MM.1S (cell line): ENCODE results near the gene ITGB1.

Experiments used
- DNase-seq: peaks from one replicate; pipeline ENCODE4 v3.0.0-alpha.2; 2015
- H2AFZ ChIP-seq: fragments of 300-600 bp; sonication (generic); 2 replicates; pipeline ENCODE4 v1.6.0; 2016; ENCODE audit warnings: antibody characterized with exemption, low read length
- H3F3A ChIP-seq: fragments of 300-600 bp; sonication (generic); 2 replicates; pipeline ENCODE4 v1.6.1; 2016; ENCODE audit warnings: mild to moderate bottlenecking, antibody characterized with exemption, low read length, moderate library complexity, mixed read lengths; ENCODE audit not compliant: insufficient read depth
- H3K27ac ChIP-seq: fragments of 300-600 bp; sonication (generic); 2 replicates; pipeline ENCODE4 v1.5.1; 2016; ENCODE audit warnings: mild to moderate bottlenecking, low read length
- H3K27me3 ChIP-seq: fragments of 300-600 bp; sonication (generic); replicated peaks from 2 replicates; pipeline ENCODE4 v1.6.0; 2016; ENCODE audit warnings: low read length; ENCODE audit not compliant: insufficient read depth
- H3K36me3 ChIP-seq: fragments of 300-600 bp; sonication (generic); replicated peaks from 2 replicates; pipeline ENCODE4 v1.6.1; 2016; ENCODE audit warnings: mild to moderate bottlenecking, low read length, mixed read lengths; ENCODE audit not compliant: insufficient read depth
- H3K4me1 ChIP-seq: fragments of 300-600 bp; sonication (generic); 2 replicates; pipeline ENCODE4 v1.6.1; 2016; ENCODE audit warnings: low read length, mixed read lengths
- H3K4me2 ChIP-seq: fragments of 300-600 bp; sonication (generic); 2 replicates; pipeline ENCODE4 v1.6.0; 2016; ENCODE audit warnings: low read depth, low read length
- H3K4me3 ChIP-seq: fragments of 300-600 bp; sonication (generic); 2 replicates; pipeline ENCODE4 v1.5.1; 2016; ENCODE audit warnings: low read length, mixed read lengths
- H3K79me2 ChIP-seq: fragments of 300-600 bp; sonication (generic); 2 replicates; pipeline ENCODE4 v1.6.1; 2016; ENCODE audit warnings: mixed run types, low read length, mixed read lengths
- H3K9ac ChIP-seq: fragments of 300-600 bp; sonication (generic); 2 replicates; pipeline ENCODE4 v1.6.1; 2016; ENCODE audit warnings: low read length, mixed read lengths
- H3K9me2 ChIP-seq: fragments of 300-600 bp; sonication (generic); replicated peaks from 2 replicates; pipeline ENCODE4 v1.6.1; 2016; ENCODE audit warnings: mild to moderate bottlenecking, low read length, mixed read lengths; ENCODE audit not compliant: insufficient read depth
- H3K9me3 ChIP-seq: fragments of 300-600 bp; sonication (generic); replicated peaks from 2 replicates; pipeline ENCODE4 v1.6.1; 2016; ENCODE audit warnings: mild to moderate bottlenecking, low read length, mixed read lengths; ENCODE audit not compliant: insufficient read depth
- H4K20me1 ChIP-seq: fragments of 300-600 bp; sonication (generic); 2 replicates; pipeline ENCODE4 v1.6.1; 2016; ENCODE audit warnings: mild to moderate bottlenecking, low read length, moderate library complexity, mixed read lengths; ENCODE audit not compliant: insufficient read depth
- CTCF ChIP-seq: fragments of 300-600 bp; sonication (generic); IDR thresholded peaks from 2 replicates; pipeline ENCODE4 v1.5.1; 2016; ENCODE audit warnings: antibody characterized with exemption, low read length, mixed read lengths
- EZH2 ChIP-seq: fragments of 300-600 bp; sonication (generic); optimal IDR thresholded peaks from 2 replicates; pipeline ENCODE3; 2017; ENCODE audit warnings: low read depth, mild to moderate bottlenecking, antibody characterized with exemption, low read length, mixed read lengths
- EZH2phosphoT487 ChIP-seq: fragments of 300-600 bp; sonication (generic); IDR thresholded peaks from 2 replicates; pipeline ENCODE4 v1.6.1; 2018; ENCODE audit warnings: antibody characterized with exemption, low read length

The ITGB1 gene

GRCh38 chr10:32890444-32890843 is 67.6 kb downstream of the ITGB1 start:
- H3K4me3 ChIP-seq = no peak overlapping the region
- no peak overlapping the region for H3K9ac ChIP-seq
- H3K79me2 ChIP-seq = no peaks in the 10 kb centered on the region
- H4K20me1 ChIP-seq = no peaks in the 10 kb centered on the region
- no peaks in the 10 kb centered on the region for H3K27me3 ChIP-seq
- peak overlapping the region; percentile 53; the same call in 1 of the 2 replicates for H3K4me2 ChIP-seq
- no peak for TF ChIP-seq EZH2phosphoT487
- TF ChIP-seq EZH2 = no peak
- TF ChIP-seq CTCF = no peak
- H3K36me3 ChIP-seq = no peaks in the 10 kb centered on the region
- H3K9me3 ChIP-seq = no peaks in the 10 kb centered on the region
- H3F3A ChIP-seq = no peaks in the 10 kb centered on the region
- DNase-seq = no peak
- peak overlapping the region; percentile 30; the same call in 1 of the 2 replicates for H2AFZ ChIP-seq
- no peaks in the 10 kb centered on the region for H3K4me1 ChIP-seq
- no peaks in the 10 kb centered on the region for H3K9me2 ChIP-seq
- no peak overlapping the region for H3K27ac ChIP-seq

GRCh38 chr10:32889631-32890212 is 68.3 kb downstream of the ITGB1 start:
- H3K4me2 ChIP-seq = peak overlapping the region; percentile 53; the same call in 1 of the 2 replicates
- H3K27me3 ChIP-seq = no peaks in the 10 kb centered on the region

GRCh38 chr10:32888161-32888927 is 69.7 kb downstream of the ITGB1 start:
- no peaks in the 10 kb centered on the region for H3K4me1 ChIP-seq
- TF ChIP-seq CTCF (no peak), EZH2 (no peak), EZH2phosphoT487 (no peak)
- H3K4me3 ChIP-seq = no peak overlapping the region
- H3K27me3 ChIP-seq = no peaks in the 10 kb centered on the region
- H2AFZ ChIP-seq = no peak overlapping the region
- H4K20me1 ChIP-seq = no peaks in the 10 kb centered on the region
- no peak for DNase-seq
- no peak overlapping the region for H3K27ac ChIP-seq
- H3K9me2 ChIP-seq = no peaks in the 10 kb centered on the region
- H3K36me3 ChIP-seq = no peaks in the 10 kb centered on the region
- no peak overlapping the region for H3K9ac ChIP-seq
- H3K9me3 ChIP-seq = no peaks in the 10 kb centered on the region
- no peak overlapping the region for H3K4me2 ChIP-seq
- H3F3A ChIP-seq = no peaks in the 10 kb centered on the region
- H3K79me2 ChIP-seq = no peaks in the 10 kb centered on the region

More at GRCh38 chr10:32889631-32890212, 68.3 kb downstream of the ITGB1 start:
- Histone ChIP-seq H3K9ac (no peak overlapping the region), H3K4me3 (no peak overlapping the region), H3K36me3 (no peaks in the 10 kb centered on the region), H3K9me2 (no peaks in the 10 kb centered on the region), H3F3A (no peaks in the 10 kb centered on the region), H3K27ac (no peak overlapping the region), H3K4me1 (no peaks in the 10 kb centered on the region), H3K9me3 (no peaks in the 10 kb centered on the region), H2AFZ (peak overlapping the region; percentile 30), H3K79me2 (no peaks in the 10 kb centered on the region), H4K20me1 (no peaks in the 10 kb centered on the region)
- peak; percentile 19 for DNase-seq
- no peak for TF ChIP-seq CTCF
- TF ChIP-seq EZH2 = no peak
- no peak for TF ChIP-seq EZH2phosphoT487
